SK-N-MC (cell line): ENCODE data around the gene NSMCE1.

Experiments used
- DNase-seq: peaks from one replicate; pipeline ENCODE4 v3.0.0-alpha.2; 2011; ENCODE audit warnings: low read depth, low spot score
- H3K27ac ChIP-seq: fragments of 200-600 bp; sonication (generic); 2 replicates; pipeline ENCODE4 v1.5.1; 2016; ENCODE audit warnings: mixed run types
- H3K36me3 ChIP-seq: fragments of 200-600 bp; sonication (generic); 2 replicates; pipeline ENCODE4 v1.6.1; 2017; ENCODE audit warnings: antibody characterized with exemption, low read length, mixed read lengths; ENCODE audit not compliant: insufficient read depth
- H3K4me3 ChIP-seq: fragments of 200-600 bp; sonication (generic); 2 replicates; pipeline ENCODE4 v1.5.1; 2016
- H3K9ac ChIP-seq: fragments of 200-600 bp; sonication (generic); 2 replicates; pipeline ENCODE4 v1.8.0; 2017; ENCODE audit warnings: mixed run types, mixed read lengths; ENCODE audit not compliant: insufficient read length
- H3K9me3 ChIP-seq: fragments of 200-600 bp; sonication (generic); 2 replicates; pipeline ENCODE4 v1.6.1; 2017; ENCODE audit warnings: low read depth, mild to moderate bottlenecking, antibody characterized with exemption, low read length, moderate library complexity, mixed read lengths
- EZH2 ChIP-seq: fragments of 200-600 bp; sonication (generic); IDR thresholded peaks from one replicate; pipeline ENCODE4 v1.6.1; 2017; ENCODE audit warnings: antibody characterized with exemption
- FOXP2 ChIP-seq: optimal IDR thresholded peaks from 2 replicates; pipeline ENCODE3; 2011; ENCODE audit warnings: mild to moderate bottlenecking, moderate library complexity; ENCODE audit not compliant: insufficient read depth; ENCODE audit errors: extremely low read length, control extremely low read depth
- POLR2AphosphoS5 ChIP-seq: IDR thresholded peaks from 2 replicates; pipeline ENCODE4 v1.6.1; 2012; ENCODE audit warnings: mild to moderate bottlenecking, low read depth, low read length, borderline replicate concordance

The NSMCE1 gene

GRCh38 chr16:27190316-27190871 lies 78.2 kb downstream of the NSMCE1 start:
- Histone ChIP-seq H3K9me3 (no peaks in the 10 kb centered on the region), H3K27ac (no peak overlapping the region), H3K9ac (no peak overlapping the region), H3K4me3 (no peak overlapping the region), H3K36me3 (no peaks in the 10 kb centered on the region)
- no peak for DNase-seq
- TF ChIP-seq EZH2 (no peak), POLR2AphosphoS5 (no peak), FOXP2 (no peak)

GRCh38 chr16:27189335-27189972 lies 79.1 kb downstream of the NSMCE1 start:
- Histone ChIP-seq H3K9me3 (no peaks in the 10 kb centered on the region), H3K27ac (no peak overlapping the region), H3K9ac (no peak overlapping the region), H3K4me3 (no peak overlapping the region), H3K36me3 (no peaks in the 10 kb centered on the region)
- TF ChIP-seq FOXP2 = no peak
- TF ChIP-seq POLR2AphosphoS5 = no peak
- no peak for TF ChIP-seq EZH2
- no peak for DNase-seq

- DNase-seq = no peak
- no peak overlapping the region for H3K9ac ChIP-seq
- no peaks in the 10 kb centered on the region for H3K36me3 ChIP-seq
- H3K9me3 ChIP-seq = no peaks in the 10 kb centered on the region
- no peak overlapping the region for H3K4me3 ChIP-seq
- TF ChIP-seq POLR2AphosphoS5 = no peak
- no peak overlapping the region for H3K27ac ChIP-seq
Observed at GRCh38 chr16:27188633-27189032, 79.9 kb downstream of the NSMCE1 start.

- no peak for TF ChIP-seq POLR2AphosphoS5
- TF ChIP-seq EZH2 = no peak
- TF ChIP-seq FOXP2 = no peak
- Histone ChIP-seq H3K36me3 (no peaks in the 10 kb centered on the region), H3K9ac (no peak overlapping the region), H3K27ac (no peak overlapping the region), H3K4me3 (no peak overlapping the region), H3K9me3 (no peaks in the 10 kb centered on the region)
- no peak for DNase-seq
Observed at GRCh38 chr16:27185776-27186130, 82.8 kb downstream of the NSMCE1 start.

GRCh38 chr16:27182906-27183405 lies 85.6 kb downstream of the NSMCE1 start:
- Histone ChIP-seq H3K9me3 (no peaks in the 10 kb centered on the region), H3K4me3 (no peak overlapping the region), H3K36me3 (no peaks in the 10 kb centered on the region), H3K9ac (no peak overlapping the region), H3K27ac (no peak overlapping the region)
- no peak for DNase-seq
- TF ChIP-seq FOXP2 (no peak), POLR2AphosphoS5 (no peak), EZH2 (no peak)

- no peak overlapping the region for H3K9ac ChIP-seq
- no peak overlapping the region for H3K27ac ChIP-seq
- TF ChIP-seq FOXP2 (no peak), EZH2 (no peak), POLR2AphosphoS5 (no peak)
- no peak for DNase-seq
- H3K9me3 ChIP-seq = no peaks in the 10 kb centered on the region
- H3K36me3 ChIP-seq = no peaks in the 10 kb centered on the region
- no peak overlapping the region for H3K4me3 ChIP-seq
Observed at GRCh38 chr16:27181019-27181790, 87.4 kb downstream of the NSMCE1 start.

- Histone ChIP-seq H3K4me3 (no peak overlapping the region), H3K9me3 (no peaks in the 10 kb centered on the region), H3K27ac (no peak overlapping the region), H3K9ac (no peak overlapping the region), H3K36me3 (no peaks in the 10 kb centered on the region)
- TF ChIP-seq POLR2AphosphoS5 = no peak
- no peak for TF ChIP-seq EZH2
- TF ChIP-seq FOXP2 = no peak
- DNase-seq = no peak
Observed at GRCh38 chr16:27179500-27180072, 89.0 kb downstream of the NSMCE1 start.

GRCh38 chr16:27177031-27177774 lies 91.4 kb downstream of the NSMCE1 start:
- Histone ChIP-seq H3K9me3 (no peaks in the 10 kb centered on the region), H3K27ac (no peak overlapping the region), H3K9ac (no peak overlapping the region), H3K36me3 (no peaks in the 10 kb centered on the region), H3K4me3 (no peak overlapping the region)
- TF ChIP-seq FOXP2 (no peak), EZH2 (no peak), POLR2AphosphoS5 (no peak)
- no peak for DNase-seq
